PFSK-1 (cell line): ENCODE measurements around the gene F12.

Source experiments
- POLR2AphosphoS5 ChIP-seq: IDR thresholded peaks from 2 replicates; pipeline ENCODE4 v1.6.1; 2012; ENCODE audit warnings: low read depth, mild to moderate bottlenecking, control low read depth, low read length, moderate library complexity
- REST ChIP-seq, 2 experiments: IDR thresholded peaks; 2 replicates each; pipeline versions ENCODE4 v1.6.1 to v1.8.0; 2011 to 2012; ENCODE audit warnings: low read depth in 2 of 2, low read length in 2 of 2, control low read depth in 1 of 2, inconsistent platforms in 1 of 2, mild to moderate bottlenecking in 1 of 2, moderate library complexity in 1 of 2; ENCODE audit not compliant: insufficient read depth in 1 of 2
- SIN3A ChIP-seq: IDR thresholded peaks from 2 replicates; pipeline ENCODE4 v1.6.1; 2012; ENCODE audit warnings: mild to moderate bottlenecking, low read length, moderate library complexity, borderline replicate concordance; ENCODE audit not compliant: insufficient read depth
- TAF1 ChIP-seq: IDR thresholded peaks from 2 replicates; pipeline ENCODE4 v1.6.1; 2012; ENCODE audit warnings: low read length, control low read depth, borderline replicate concordance; ENCODE audit not compliant: insufficient read depth

- TF ChIP-seq POLR2AphosphoS5, result no peak
- TF ChIP-seq SIN3A, result no peak
- no peak for TF ChIP-seq REST (IDR thresholded peaks at IDR 0.05; ENCODE audit: insufficient read depth in 1 of 2, low read depth in 2 of 2, low read length in 2 of 2)
- no peak for TF ChIP-seq TAF1
Observed at GRCh38 chr5:177457852-177458681, 48.7 kb upstream of the F12 start.
